Hematopoietic multipotent progenitor cell treated with erythropoietin and hydrocortisone succinate and interleukin-3 and kit ligand, for 8 days (in vitro differentiated cells): Measurements from ENCODE around the gene GAL3ST2.
"Not testable (repeated sequence)": the region's sequence is repeated elsewhere in the genome, so short reads cannot be mapped to it uniquely, and the experiment has no call there.

Experiments
- DNase-seq: peaks from one replicate; pipeline ENCODE4 v3.0.0-alpha.2; 2015

Gene GAL3ST2

DNA sequence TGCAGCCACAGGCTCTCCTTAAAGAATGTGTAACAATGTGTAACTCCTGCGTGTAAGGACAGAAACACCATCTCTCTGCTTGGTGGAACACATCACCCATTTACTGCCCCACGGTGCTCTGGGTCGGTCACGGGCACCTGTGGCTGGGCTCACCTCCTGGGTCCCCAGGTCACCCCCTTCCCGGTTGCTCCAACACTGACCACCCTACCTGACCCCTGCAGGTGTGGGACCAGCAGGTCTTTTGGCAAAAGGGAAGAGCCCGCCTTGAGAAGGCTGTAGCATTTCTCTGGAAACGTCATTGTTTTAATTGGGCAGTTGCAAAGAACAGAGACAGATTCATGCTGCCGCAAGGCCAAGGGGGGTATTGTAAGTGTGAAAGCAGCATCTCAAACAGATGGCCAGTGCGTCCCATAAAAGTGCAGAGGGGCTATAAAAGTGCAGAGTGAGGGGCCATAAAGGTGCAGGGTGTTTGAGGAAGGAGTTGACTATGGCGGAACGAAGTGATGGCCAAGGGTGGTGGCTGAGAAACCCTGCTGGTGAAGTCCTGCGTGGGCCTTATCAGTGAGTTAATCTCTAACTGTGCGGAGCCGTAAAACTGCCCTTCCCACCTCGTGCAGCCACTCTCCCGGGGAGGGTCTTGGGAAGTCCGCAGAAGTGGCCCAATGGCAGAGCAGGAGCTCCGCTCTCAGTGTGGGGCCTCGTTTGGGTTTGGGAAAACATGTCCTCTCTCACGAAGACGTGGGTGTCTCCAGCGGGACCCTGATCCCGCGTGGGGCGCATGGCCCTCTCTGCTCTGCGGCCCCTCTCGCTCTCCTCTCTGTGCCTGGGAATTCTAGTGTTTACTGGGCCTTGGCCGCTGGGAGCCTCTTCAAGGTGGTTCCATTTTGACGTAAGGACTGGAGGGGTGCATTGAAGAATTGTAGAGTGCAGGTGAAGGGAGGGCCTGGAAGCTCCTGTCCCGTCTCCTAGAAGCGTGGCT, 18.7 kb downstream of the GAL3ST2 start:
- no peak for DNase-seq

DNA sequence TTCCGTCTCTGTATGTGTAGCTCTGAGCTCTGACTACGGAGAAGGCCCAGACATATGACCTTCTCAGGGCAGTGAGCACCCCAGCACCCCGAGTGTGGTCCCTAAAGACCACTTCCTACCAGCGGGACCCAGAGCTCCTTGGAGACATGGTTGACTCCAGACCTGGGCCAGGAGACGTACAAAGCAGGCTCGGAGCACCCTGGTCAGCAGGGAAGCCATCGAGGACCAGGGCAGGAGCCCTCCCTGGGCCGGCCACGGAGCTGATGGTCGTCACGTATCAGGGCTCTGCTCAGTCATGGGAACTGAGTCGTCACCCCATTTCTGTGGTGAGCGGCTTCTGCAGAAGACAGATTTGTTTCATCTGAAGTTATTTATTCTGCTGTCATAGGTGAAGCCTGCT, 19.6 kb downstream of the GAL3ST2 start:
- no peak for DNase-seq

DNA sequence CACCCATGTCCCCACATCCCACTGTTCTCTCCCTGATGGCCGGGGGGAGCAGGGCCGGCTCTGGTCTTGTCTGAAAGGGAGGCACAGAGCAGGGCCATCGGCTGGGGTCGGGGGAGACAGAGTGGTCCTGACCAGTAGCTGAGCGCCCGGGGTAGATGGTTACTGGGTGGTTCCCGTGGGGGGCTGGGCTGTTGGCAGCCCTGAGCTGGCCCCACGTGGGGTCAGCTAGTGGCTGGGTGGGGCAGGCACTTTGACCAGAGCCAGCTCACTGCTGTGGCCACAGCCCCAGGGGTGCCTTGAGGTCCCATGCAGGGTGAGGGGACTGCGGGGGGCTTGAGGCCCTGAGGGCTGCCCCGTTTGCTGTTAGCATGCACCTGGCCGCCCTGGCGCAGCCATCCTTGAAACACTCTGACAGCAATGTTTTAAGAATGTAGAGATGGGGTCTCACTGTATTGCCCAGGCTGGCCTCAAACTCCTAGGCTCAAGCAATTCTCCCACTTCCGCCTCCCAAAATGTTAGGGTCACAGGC, 20.1 kb downstream of the GAL3ST2 start:
- DNase-seq = no peak

DNA sequence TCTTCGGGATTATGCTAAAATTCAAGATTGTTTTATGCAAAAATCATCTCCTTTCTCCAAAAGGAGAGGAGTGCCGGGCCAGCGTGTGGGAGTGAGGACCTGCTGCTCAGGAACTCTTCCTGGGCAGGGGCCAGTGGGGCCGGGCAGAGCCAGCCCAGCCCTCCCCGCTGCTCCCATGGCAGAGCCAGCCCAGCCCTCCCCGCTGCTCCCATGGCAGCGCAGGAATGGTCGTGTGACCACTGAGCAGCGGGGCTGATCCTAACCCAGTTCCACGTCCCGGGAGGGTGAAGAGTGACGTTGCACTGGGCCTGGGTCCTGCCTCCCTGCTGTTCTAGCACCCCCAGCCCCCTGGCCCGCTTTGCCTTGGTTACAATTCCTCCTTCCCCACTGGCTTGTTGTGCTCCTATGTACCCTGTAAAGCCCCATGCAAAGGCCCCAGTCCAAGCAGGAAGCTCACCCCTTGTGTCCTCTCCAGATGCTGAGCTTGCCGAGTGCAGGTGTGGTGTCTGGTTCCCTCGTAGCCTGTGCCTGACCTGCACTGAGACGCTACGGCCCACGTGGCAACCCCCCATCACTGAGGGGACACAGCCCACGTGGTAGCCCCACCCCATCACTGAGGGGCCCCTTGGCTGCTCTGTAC, 20.9 kb downstream of the GAL3ST2 start:
- DNase-seq = no peak

DNA sequence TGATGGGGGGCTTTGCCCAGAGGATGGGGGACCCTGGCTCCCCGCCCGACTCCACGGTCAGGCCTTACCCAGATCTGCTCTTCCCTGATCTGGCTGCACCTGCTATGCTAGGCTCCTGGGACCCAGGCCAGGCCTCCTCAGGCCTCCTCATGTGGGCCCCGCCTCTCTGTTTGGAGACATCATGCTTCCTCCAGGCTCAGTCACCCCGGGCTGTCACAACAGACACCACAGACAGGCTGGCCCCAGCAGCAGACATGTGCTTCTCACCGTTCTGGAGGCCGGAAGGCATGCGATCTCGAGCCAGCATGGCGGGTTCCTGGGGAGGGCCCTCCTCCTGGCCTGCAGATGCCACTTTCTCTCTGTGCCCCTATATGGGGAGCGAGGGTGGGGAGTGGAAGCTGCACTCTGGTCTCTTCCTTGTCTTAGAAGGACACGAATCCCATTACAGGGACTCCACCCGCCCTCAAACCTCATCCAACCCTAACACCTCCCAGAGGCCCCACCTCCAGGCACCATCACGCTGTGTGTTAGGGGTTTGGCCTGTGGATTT, 21.5 kb downstream of the GAL3ST2 start:
- DNase-seq = no peak

DNA sequence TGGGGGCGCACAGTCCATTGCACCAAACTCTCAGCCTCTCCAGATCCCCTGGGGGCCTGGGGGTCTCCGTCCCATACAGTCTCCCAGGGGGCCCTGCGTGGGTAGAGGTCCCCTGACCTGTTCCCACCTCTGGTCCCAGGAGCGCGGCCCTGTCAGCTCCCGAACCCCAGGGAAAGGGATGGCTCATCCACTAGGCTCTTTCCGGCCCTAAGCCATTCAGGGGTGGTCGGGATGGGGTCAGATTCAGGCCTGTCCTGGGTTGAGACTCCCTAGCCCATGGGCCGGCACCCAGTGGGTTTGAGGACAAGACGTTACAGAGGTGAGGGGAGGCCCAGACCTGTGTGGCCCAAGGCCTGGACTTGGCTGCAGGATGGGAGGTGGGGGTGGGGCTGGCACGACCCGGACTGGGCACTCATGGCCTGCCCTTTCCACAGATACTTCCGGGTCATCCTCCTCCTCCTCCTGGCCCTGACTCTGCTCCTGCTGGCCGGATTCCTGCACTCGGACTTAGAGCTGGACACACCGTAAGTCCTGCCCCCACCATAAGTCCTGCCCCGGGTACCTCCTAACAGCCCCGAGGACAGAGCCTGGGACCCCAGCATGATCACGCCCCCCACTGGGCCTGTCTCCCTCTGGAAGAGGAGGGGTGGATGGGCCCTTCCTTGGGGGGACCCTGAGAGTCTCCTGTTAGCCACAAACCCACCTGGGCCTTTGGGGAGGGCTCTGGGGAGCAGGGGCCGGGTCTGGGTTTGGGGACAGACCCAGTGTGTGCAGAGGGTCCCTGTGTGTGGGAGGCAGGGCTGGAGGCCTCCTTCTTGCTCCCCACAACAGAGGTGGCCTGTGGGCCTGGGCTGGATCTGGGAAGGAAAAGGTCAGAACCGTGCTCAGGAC, 22.3 kb downstream of the GAL3ST2 start:
- no peak for DNase-seq

DNA sequence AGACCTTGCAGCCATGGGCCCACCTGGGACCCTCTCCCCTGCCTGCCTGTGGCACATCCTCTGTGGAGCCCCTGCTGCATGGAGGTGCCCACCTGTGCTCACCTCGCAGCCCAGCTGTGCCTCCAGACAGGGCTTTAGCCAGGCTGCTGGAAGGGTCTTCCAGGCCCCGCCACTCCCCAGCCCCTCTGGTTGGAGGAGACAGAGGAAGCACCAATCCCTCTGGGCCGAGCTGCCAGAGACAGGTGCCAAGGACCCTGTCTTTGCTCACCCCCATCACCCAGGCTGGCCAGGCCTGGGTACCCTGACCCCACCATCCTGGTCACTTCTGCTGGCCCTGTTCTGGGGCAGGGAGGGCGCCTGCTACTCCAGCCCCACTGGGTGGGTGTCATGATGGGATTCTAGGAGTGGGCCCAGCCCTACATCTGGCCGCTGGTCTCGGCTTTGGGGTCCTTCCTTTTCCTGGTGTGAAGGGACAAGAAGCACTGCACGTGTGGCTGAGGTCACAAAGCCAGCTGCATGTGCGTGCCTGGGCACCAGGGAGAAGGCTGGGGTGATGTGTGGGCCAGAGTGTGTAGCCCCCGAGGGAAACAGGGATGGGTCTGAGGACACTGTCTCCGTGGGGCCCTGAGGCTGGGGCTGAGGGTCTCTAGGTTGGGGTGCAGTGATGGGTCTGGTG, 23.0 kb downstream of the GAL3ST2 start:
- no peak for DNase-seq

DNA sequence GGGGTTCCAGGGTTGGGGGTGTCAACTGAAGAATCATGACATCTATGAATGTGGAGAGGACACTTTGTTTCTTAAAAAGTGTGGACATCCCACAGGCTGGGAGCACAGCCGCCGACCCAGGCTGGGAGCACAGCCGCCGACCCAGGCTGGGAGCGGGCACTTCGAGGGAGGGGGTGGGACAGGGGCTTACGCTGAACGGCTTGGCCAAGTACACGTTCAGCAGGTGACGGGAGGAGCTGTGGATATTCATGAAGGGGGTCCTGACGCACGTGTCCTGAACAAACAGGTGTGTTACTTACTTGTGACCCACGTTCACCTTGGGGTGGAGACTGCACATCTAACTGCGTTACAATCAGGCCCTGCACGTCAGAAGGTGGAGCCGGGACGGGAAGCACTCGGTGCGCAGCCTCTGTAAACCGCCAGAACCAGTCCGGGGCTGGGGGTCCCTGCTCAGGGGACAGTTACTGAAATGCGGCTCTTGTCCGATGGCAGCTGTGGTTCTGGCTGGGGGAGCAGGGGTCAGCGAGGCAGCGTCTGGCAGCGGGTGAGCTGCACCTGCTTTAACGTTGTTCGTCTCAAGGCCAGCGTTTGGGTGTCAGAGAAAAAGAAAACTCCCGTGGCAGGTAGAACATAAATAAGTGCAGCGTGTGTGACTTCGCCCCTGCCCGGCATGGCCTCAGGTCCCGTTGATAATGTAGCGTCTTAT, 23.7 kb downstream of the GAL3ST2 start:
- not testable (repeated sequence) for DNase-seq

DNA sequence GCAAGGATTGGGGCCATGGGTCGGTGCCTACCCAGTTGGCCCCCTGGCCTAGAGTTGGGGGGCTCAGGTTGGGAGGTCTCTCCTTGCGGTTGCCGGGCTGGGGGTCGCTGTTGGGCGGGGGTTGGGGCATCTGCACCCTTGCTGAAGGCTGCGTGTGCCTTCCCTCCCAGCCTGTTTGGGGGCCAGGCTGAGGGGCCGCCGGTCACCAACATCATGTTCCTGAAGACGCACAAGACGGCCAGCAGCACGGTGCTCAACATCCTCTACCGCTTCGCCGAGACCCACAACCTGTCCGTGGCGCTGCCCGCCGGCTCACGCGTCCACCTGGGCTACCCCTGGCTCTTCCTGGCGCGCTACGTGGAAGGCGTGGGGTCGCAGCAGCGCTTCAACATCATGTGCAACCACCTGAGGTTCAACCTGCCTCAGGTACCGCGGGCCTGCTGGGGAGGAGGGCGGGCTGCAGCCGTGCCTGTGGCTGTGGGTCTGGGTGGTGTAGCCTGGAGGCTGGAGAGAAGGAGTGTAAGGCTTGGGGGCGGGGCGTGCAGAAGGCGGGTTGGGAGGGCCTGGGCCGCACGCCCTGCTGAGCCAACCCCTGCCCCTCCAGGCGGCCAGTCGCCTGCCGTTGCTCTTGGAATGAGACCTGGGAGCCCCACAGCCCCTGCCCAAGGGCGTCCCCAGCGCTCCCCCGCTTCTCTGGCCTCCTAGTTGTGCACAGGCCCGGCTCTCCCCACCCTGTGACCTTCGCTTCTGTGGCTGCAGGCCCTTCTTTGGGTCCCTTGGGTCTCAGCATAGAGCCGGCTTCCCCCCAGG, 25.2 kb downstream of the GAL3ST2 start:
- no peak for DNase-seq

DNA sequence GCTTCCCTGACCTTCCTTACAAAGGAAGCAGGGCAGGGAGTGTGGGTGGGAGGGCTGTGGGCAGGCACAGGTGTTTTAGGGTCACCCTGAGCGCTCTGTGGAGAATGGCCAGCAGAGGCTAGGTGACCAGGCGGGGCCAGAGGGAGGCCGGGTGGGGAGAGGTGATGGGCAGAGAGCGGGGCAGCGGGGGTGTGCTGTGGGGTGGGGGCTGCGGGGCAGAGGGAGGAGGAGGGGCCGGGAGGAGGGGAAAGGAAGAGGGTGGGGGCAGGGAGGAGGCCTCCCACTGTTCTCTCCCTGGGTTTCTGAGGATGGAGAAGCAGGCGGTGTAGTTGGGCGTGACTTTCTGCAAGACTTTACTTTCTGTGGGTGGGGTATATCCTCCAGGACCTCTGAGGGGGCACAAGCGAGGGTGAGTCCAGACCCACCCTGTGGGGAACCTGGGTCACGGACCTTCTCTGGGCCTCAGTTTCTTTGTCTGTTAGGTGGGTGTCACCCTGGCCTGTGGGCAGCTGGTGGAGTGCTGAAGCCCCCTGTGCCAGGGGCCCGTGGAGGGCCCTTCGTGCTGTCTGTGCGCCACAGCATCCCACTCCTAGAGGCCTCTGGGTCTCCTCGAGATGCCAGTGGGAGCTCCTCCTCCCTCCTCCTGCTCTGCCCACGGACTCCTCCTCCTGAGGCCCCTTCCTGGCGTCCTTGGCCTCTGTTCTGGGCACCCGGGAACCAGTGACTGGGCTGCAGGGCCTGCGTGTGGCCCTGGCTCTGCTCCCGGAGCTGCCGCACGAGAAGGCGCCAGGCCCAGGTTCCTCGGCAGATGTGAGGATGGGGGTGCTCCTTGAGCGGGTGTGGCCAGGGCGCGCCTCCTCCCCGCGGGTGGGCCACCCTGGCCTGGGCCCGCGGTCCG, 26.0 kb downstream of the GAL3ST2 start:
- no peak for DNase-seq

DNA sequence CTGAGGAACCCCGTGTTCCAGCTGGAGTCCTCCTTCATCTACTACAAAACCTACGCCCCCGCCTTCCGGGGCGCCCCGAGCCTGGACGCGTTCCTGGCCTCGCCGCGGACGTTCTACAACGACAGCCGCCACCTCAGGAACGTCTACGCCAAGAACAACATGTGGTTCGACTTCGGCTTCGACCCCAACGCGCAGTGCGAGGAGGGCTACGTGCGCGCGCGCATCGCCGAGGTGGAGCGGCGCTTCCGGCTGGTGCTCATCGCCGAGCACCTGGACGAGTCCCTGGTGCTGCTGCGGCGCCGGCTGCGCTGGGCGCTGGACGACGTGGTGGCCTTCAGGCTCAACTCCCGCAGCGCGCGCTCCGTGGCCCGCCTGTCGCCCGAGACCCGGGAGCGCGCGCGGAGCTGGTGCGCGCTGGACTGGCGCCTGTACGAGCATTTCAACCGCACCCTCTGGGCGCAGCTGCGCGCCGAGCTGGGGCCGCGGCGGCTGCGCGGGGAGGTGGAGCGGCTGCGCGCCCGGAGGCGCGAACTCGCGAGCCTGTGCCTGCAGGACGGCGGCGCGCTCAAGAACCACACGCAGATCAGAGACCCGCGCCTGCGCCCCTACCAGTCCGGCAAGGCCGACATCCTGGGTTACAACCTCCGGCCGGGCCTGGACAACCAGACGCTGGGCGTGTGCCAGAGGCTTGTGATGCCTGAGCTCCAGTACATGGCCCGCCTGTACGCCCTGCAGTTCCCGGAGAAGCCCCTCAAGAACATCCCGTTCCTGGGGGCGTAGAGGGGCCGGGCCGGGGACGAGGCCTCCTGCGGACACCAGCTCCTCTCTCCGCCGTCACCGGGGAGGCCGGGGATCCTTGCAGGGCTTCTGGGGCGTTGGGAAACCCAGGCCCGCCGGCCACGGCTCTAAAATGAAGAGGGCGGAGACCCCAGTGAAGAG, 27.0 kb downstream of the GAL3ST2 start:
- peak; percentile 39 for DNase-seq

DNA sequence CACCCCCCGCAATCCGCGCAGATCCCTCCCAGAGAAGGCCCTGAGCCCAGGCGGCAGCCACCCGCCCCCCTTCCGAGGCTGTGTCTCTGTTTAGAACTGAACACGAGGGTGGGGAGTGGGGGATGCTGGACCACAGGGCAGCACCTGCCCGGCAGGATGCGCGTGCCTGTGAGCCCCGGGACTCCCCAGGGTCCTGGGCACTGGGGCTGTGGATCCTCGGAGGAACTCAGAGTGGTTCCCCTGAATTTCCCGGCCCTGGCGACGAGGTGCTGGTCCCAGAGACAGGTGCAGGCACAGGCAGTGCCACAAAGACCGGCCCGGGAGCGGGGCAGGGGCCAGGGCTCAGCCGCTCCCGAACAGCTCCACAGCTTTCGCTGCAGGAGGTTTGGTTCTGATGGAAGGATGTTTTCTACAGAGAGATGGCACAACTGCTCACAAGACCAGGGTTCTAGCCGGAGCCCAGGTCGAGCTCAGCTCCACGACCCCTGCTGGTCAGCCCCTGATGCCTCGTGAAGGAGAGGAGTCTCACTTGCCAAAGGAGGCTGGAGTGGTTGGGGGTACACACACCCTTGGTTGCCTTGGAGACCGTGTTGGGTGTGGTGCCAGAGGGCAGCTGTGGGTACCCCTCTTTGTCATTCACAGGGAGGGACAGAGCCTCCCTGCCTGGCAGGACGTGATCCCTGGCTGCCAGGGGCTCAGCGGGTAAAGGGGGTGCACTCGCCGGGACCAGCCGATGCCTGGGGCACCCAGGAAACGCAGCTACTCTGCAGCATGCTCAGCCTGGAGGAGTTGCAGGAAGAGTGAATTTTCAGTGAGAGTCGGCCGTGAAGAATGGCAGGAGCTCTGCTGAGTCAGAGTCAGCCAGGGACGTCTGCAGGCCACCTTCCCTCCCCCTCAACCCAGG, 28.0 kb downstream of the GAL3ST2 start:
- DNase-seq = peak; percentile 21

DNA sequence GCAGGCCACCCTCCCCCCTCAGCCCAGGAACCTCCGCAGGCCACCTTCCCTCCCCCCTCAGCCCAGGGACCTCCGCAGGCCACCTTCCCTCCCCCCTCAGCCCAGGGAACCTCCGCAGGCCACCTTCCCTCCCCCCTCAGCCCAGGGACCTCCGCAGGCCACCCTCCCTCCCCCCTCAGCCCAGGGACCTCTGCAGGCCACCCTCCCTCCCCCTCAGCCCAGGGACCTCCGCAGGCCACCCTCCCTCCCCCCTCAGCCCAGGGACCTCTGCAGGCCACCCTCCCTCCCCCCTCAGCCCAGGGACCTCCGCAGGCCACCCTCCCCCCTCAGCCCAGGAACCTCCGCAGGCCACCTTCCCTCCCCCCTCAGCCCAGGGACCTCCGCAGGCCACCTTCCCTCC, 29.6 kb downstream of the GAL3ST2 start:
- DNase-seq = not testable (repeated sequence)

DNA sequence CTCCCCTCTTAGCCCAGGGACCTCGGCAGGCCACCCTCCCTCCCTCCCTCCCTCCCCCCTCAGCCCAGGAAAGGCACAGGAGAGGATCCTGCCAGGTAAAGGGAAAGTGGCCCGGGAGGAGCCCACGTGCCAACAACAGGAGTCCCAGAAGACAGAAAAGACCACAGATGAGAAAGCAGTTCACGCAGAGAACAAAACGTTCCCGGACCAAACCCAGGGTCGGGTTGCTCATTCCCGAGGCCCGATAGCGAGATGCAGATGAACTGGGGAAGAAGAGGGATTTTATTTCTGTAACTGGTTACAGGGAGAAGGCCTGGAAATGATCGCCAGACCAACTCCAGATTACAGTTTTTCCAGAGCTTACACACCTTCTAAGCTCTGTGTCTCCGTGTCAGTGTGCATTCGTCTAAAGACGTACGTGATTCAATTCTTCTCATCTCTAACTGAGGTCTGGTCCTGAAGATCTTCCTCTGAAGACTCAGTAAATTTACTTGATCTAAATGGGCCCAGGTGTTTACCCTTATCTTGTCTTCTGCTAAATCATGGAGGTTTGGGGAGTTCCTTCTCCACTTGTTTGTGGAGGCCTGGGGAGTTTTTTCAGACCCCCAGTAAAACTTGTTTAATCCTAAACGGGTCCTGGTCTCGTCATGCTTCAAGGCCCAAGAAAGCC, 31.6 kb downstream of the GAL3ST2 start:
- DNase-seq = no peak

DNA sequence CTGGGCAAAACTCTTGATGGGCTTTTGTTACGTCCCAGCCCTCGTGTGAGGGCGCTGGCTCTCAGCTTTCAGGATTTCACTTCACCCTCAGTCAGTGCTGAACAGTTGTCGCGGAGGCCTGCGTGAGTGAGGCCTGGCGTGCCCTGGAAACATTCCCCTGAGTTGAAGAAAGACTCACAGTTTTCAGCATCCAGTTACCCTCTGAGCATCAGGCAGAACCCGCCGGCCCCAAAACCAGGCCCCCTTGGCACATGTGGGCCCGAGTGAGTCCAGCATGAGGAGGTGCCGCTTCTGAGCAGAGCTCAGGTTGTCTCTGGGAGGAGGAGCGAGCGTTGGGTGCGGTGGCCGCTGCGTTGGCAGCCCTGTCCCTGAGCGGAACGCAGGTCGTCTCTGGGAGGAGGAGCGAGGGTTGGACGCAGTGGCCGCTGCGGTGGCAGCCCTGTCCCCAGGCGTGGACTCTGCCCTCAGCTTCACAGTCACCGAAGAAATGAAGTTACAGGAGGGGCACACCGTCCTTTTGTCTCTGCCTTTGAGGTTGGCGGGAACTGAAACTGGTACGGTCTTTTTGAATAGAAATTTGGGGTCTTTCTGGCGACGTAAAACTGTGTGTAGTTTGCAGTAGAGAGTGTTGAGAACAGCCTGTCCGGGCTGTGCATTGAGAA, 32.2 kb downstream of the GAL3ST2 start, which contains the start of gene NEU4:
NEU4 (plus strand) TSS at position 473 of the 662 bp plus-strand sequence. CDS start 5,292 bp downstream, outside the sequence.
- DNase-seq = no peak
